Psoas muscle (tissue), 8 donors: ENCODE data around the gene WASF2. TPM values are rescaled to one million over a fixed set of nuclear protein-coding genes. Genes with fewer than 3 reads are reported as not detected.

Experiments
- ATAC-seq, 4 donors: fragments of 200-7000 bp; cut with Tn5 transposase; one replicate each; pipeline ENCODE4 v1.9.1; 2020; ENCODE audit warnings: moderate library complexity in 3 of 4, mild to moderate bottlenecking in 2 of 4
- DNase-seq, 2 donors: peaks; one replicate each; pipeline ENCODE4 v3.0.0-alpha.2; 2020
- H3K27ac ChIP-seq: fragments of 200-600 bp; one replicate; pipeline ENCODE4 v1.8.0; 2022
- H3K27me3 ChIP-seq, 3 donors: fragments of 200-600 bp in 1 of 3; one replicate each; pipeline versions ENCODE4 v1.6.1 to v1.8.0; 2013 to 2022; ENCODE audit warnings: low read length in 2 of 3, mild to moderate bottlenecking in 2 of 3, moderate library complexity in 1 of 3; ENCODE audit not compliant: insufficient read depth in 3 of 3
- H3K36me3 ChIP-seq, 2 donors: fragments of 200-600 bp in 1 of 2; one replicate each; pipeline versions ENCODE4 v1.6.1 to v1.8.0; 2013 to 2022; ENCODE audit warnings: low read depth in 1 of 2, mild to moderate bottlenecking in 1 of 2, moderate library complexity in 1 of 2; ENCODE audit not compliant: insufficient read depth in 1 of 2
- H3K4me1 ChIP-seq: fragments of 200-600 bp; one replicate; pipeline ENCODE4 v1.8.0; 2022
- H3K4me3 ChIP-seq: fragments of 200-600 bp; one replicate; pipeline ENCODE4 v1.8.0; 2022; ENCODE audit warnings: mild to moderate bottlenecking
- H3K9me3 ChIP-seq: fragments of 200-600 bp; one replicate; pipeline ENCODE4 v1.8.0; 2022
- WGBS, 3 donors: extraction: QIAGEN DNeasy Blood & Tissue Kit; methylation state at CpG; one replicate each; pipeline versions ENCODE4 v1.1.6 to v1.1.7; 2013; 5-methylcytosine and 5-hydroxymethylcytosine counted together
- intact Hi-C, 2 donors: fragments of 100-400 bp; cut with DNase I; formaldehyde crosslinking; loops; one replicate each; pipeline versions ENCODE4 v1.11.0 to v1.14.2; 2022
- polyA plus RNA-seq, 3 donors: library from polyadenylated mRNA; stranded (reverse); fragments of 200-250 nt; gene quantifications; one replicate each; pipeline ENCODE4 v1.2.3, GENCODE V29; 2013
- total RNA-seq, 4 donors: library from RNA; stranded (reverse); fragmentation: NEBNext Ultra II Directional in 2 of 4; extraction: Animal tissue kit (Norgen Biotek cat#: 25700) in 2 of 4; gene quantifications; one replicate each; pipeline versions ENCODE4 v1.2.1 to v1.2.4, GENCODE V29; 2021 to 2023
- TF ChIP-seq, protein P1 (sequence below): fragments of 200-600 bp; IDR thresholded peaks from one replicate; pipeline ENCODE4 v1.8.0; 2022; ENCODE audit warnings: antibody characterized with exemption
- donor health status: healthy with polysubstance abuse.
- donor health status: DM: no; HTN: no; CAD: no; lungs with moderate emphysema.
- donor health status: Bipolar disorder and iron deficiency.
- donor health status: healthy.
- donor health status: DM: yes; HTN: yes; CAD: no.
- donor health status: DM: no; HTN: no; CAD: no.
- donor health status: DM: no; HTN: no; CAD: no.
- donor health status: DM: yes; HTN: yes; CAD: no.

The WASF2 gene
- total and polyA plus RNA-seq, 7 donors: 7.9 to 40.6 (median 29.4) TPM

DNA sequence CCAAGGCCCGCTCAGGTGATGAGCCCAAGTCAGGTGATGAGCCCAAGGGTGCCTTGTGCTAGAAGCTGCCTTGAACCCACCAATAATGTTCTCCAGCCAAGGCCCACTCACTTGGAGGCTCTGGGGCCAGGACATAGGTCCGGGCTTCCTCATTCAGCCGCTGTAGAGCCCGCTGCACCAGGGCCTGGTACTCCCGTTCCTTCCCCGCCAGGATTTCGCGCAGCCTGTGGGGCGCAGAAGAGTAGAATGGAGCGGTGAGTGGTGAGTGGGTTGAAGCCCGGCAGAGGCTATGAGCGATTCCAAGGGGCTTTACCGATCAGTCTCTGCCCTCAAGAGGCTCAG, 133.7 kb downstream of the WASF2 start:
- no peak for DNase-seq
- peaks cover 0 to under 1% (median 0%) of the 10 kb centered on the region in 3 donors for H3K27me3 ChIP-seq
- TF ChIP-seq, protein P1, sequence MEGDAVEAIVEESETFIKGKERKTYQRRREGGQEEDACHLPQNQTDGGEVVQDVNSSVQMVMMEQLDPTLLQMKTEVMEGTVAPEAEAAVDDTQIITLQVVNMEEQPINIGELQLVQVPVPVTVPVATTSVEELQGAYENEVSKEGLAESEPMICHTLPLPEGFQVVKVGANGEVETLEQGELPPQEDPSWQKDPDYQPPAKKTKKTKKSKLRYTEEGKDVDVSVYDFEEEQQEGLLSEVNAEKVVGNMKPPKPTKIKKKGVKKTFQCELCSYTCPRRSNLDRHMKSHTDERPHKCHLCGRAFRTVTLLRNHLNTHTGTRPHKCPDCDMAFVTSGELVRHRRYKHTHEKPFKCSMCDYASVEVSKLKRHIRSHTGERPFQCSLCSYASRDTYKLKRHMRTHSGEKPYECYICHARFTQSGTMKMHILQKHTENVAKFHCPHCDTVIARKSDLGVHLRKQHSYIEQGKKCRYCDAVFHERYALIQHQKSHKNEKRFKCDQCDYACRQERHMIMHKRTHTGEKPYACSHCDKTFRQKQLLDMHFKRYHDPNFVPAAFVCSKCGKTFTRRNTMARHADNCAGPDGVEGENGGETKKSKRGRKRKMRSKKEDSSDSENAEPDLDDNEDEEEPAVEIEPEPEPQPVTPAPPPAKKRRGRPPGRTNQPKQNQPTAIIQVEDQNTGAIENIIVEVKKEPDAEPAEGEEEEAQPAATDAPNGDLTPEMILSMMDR: no peak
- 91 to 93% (median 92%) methylated on average over 13 of the region's 13 CpGs for WGBS, 3 donors
- intact Hi-C loops: loop anchor here (2.0 to 5.0 kb wide), 3 partner anchors 33 to 35 kb away; partner anchors contain the start of gene TMEM222 (in 1 of the 2)
- no peaks in the 10 kb centered on the region for H3K4me1 ChIP-seq
- H3K9me3 ChIP-seq: no peaks in the 10 kb centered on the region
- no peak overlapping the region for H3K27ac ChIP-seq
- H3K4me3 ChIP-seq: no peak overlapping the region
- no peak for ATAC-seq
- H3K36me3 ChIP-seq: peaks cover 0 to 57% of the 10 kb centered on the region in 2 donors

DNA sequence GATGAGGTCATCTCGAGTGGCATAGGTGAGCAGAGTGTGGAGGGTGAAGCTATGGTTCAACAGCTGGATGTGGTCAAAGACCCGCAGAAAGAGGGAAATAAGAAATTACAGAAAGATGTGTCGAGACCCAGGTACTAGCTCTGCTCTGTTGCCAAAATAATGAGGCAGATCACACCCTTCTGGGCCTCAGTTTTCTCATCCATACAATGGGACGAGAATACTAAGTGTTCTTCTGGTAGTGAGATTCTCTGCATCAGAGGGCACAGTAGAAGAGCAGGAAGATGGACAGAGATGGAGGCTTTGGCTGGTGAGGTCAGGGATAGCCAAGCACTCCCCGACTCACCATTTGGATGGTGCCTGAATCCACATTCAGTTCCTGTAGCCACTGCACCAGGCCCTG, 134.3 kb downstream of the WASF2 start:
- 93 to 97% (median 96%) methylated on average over 5 of the region's 5 CpGs for WGBS, 3 donors
- ATAC-seq: no peak
- Histone ChIP-seq H3K27ac (no peak overlapping the region), H3K9me3 (no peaks in the 10 kb centered on the region), H3K36me3 (peaks cover 0 to 52% of the 10 kb centered on the region in 2 donors), H3K4me3 (no peak overlapping the region), H3K27me3 (peaks cover 0 to 6% (median under 1%) of the 10 kb centered on the region in 3 donors), H3K4me1 (no peaks in the 10 kb centered on the region)
- TF ChIP-seq, protein P1: no peak
- DNase-seq: no peak
- intact Hi-C loops: loop anchor here (2.0 to 5.0 kb wide), 3 partner anchors 33 to 35 kb away; partner anchors contain the start of gene TMEM222 (in 1 of the 2)

Other genes with a start within 250 kb of the WASF2 start
- 10 to 100 TPM; 20.7 to 35.0 (median 23.8) TPM for gene TMEM222, start 168.0 kb downstream of the WASF2 start, total RNA-seq
- gene TMEM222, start 168.0 kb downstream of the WASF2 start, polyA plus RNA-seq: 10 to 100 TPM; 30.8 to 50.2 (median 40.6) TPM
- gene SYTL1, start 148.1 kb downstream of the WASF2 start, total RNA-seq: 1 to 10 TPM in 1 of 4 donors, under 1 TPM in 3; 0.41 to 1.3 (median 0.68) TPM
- under 1 TPM; 0.13 to 0.23 (median 0.14) TPM for gene SYTL1, start 148.1 kb downstream of the WASF2 start, polyA plus RNA-seq
- 10 to 100 TPM; 16.1 to 29.8 (median 22.8) TPM for gene MAP3K6, start 123.2 kb downstream of the WASF2 start, total RNA-seq
- gene MAP3K6, start 123.2 kb downstream of the WASF2 start, polyA plus RNA-seq: 10 to 100 TPM; 11.1 to 17.6 (median 12.9) TPM
- gene FCN3, start 115.3 kb downstream of the WASF2 start, total RNA-seq: 10 to 100 TPM in 1 of 4 donors, 1 to 10 TPM in 3; 3.4 to 12.9 (median 5.8) TPM
- gene FCN3, start 115.3 kb downstream of the WASF2 start, polyA plus RNA-seq: 10 to 100 TPM; 18.6 to 34.6 (median 21.9) TPM
- gene CD164L2, start 106.8 kb downstream of the WASF2 start, total RNA-seq: not detected
- not detected for gene CD164L2, start 106.8 kb downstream of the WASF2 start, polyA plus RNA-seq
- gene GPR3, start 97.5 kb downstream of the WASF2 start, total RNA-seq: 1 to 10 TPM in 1 of 4 donors, under 1 TPM in 1, not detected in 2; 0.42 to 1.3 TPM
- gene GPR3, start 97.5 kb downstream of the WASF2 start, polyA plus RNA-seq: under 1 TPM; 0.12 to 0.98 (median 0.31) TPM
- gene AHDC1, start 114.0 kb upstream of the WASF2 start, total RNA-seq: 10 to 100 TPM; 35.9 to 65.2 (median 59.0) TPM
- 10 to 100 TPM in 1 of 3 donors, 1 to 10 TPM in 2; 6.4 to 19.8 (median 9.7) TPM for gene AHDC1, start 114.0 kb upstream of the WASF2 start, polyA plus RNA-seq
- gene FGR, start 145.0 kb upstream of the WASF2 start, total RNA-seq: 1 to 10 TPM; 1.3 to 3.5 (median 3.1) TPM
- 1 to 10 TPM; 1.7 to 3.8 (median 2.0) TPM for gene FGR, start 145.0 kb upstream of the WASF2 start, polyA plus RNA-seq
- gene IFI6, start 182.0 kb upstream of the WASF2 start, total RNA-seq: 10 to 100 TPM in 3 of 4 donors, 1 to 10 TPM in 1; 7.8 to 25.8 (median 15.3) TPM
- 10 to 100 TPM; 13.9 to 20.9 (median 18.8) TPM for gene IFI6, start 182.0 kb upstream of the WASF2 start, polyA plus RNA-seq
- 10 to 100 TPM in 1 of 4 donors, 1 to 10 TPM in 3; 7.6 to 10.7 (median 9.3) TPM for gene FAM76A, start 235.8 kb upstream of the WASF2 start, total RNA-seq
- gene FAM76A, start 235.8 kb upstream of the WASF2 start, polyA plus RNA-seq: 1 to 10 TPM; 2.7 to 6.7 (median 3.3) TPM